ENCODE results near the gene CFAP100.

Gene CFAP100

GRCh38 chr3:126376444-126376843, 18.3 kb upstream of the CFAP100 start:
- no peaks in the 10 kb centered on the region for H3F3A ChIP-seq (ENCODE audit: insufficient read depth, low read length)
- no peak overlapping the region for H3K4me2 ChIP-seq (ENCODE audit: low read length)
- H2AFZ ChIP-seq (ENCODE audit: low read length) = no peak overlapping the region
- no peaks in the 10 kb centered on the region for H4K20me1 ChIP-seq (ENCODE audit: insufficient read depth, low read length)
- TF ChIP-seq CTCF (IDR thresholded peaks at IDR 0.05; ENCODE audit: low read length) = no peak
- TF ChIP-seq EZH2 (IDR thresholded peaks at IDR 0.05; ENCODE audit: borderline replicate concordance, low read length) = no peak
- H3K4me3 ChIP-seq (ENCODE audit: low read depth, low read length, poor library complexity, severe bottlenecking) = no peak overlapping the region
- no peaks in the 10 kb centered on the region for H3K36me3 ChIP-seq (ENCODE audit: insufficient read depth, low read length)
- no peaks in the 10 kb centered on the region for H3K79me2 ChIP-seq (ENCODE audit: insufficient read depth, low read length)
- no peaks in the 10 kb centered on the region for H3K9me3 ChIP-seq (ENCODE audit: low read length)
- 0 out of 2 replicates have a peak, but pooled peaks cover 5% of the 10 kb centered on the region for H3K27me3 ChIP-seq (ENCODE audit: insufficient read depth, low read length)
- no peaks in the 10 kb centered on the region for H3K4me1 ChIP-seq (ENCODE audit: insufficient read depth, low read length, severe bottlenecking)
- H3K9ac ChIP-seq (ENCODE audit: low read length) = no peak overlapping the region
- no peaks in the 10 kb centered on the region for H3K9me2 ChIP-seq (ENCODE audit: low read depth, low read length)
- no peak overlapping the region for H3K27ac ChIP-seq (ENCODE audit: low read depth, low read length, poor library complexity, severe bottlenecking)

GRCh38 chr3:126377211-126377610, 17.5 kb upstream of the CFAP100 start:
- Histone ChIP-seq H3F3A (ENCODE audit: insufficient read depth, low read length) (no peaks in the 10 kb centered on the region), H3K4me1 (ENCODE audit: insufficient read depth, low read length, severe bottlenecking) (no peaks in the 10 kb centered on the region), H4K20me1 (ENCODE audit: insufficient read depth, low read length) (no peaks in the 10 kb centered on the region), H3K9me3 (ENCODE audit: low read length) (no peaks in the 10 kb centered on the region), H3K4me2 (ENCODE audit: low read length) (no peak overlapping the region), H3K9ac (ENCODE audit: low read length) (no peak overlapping the region), H3K36me3 (ENCODE audit: insufficient read depth, low read length) (no peaks in the 10 kb centered on the region), H3K27me3 (ENCODE audit: insufficient read depth, low read length) (0 out of 2 replicates have a peak, but pooled peaks cover 5% of the 10 kb centered on the region), H2AFZ (ENCODE audit: low read length) (no peak overlapping the region), H3K79me2 (ENCODE audit: insufficient read depth, low read length) (no peaks in the 10 kb centered on the region), H3K9me2 (ENCODE audit: low read depth, low read length) (no peaks in the 10 kb centered on the region), H3K27ac (ENCODE audit: low read depth, low read length, poor library complexity, severe bottlenecking) (no peak overlapping the region), H3K4me3 (ENCODE audit: low read depth, low read length, poor library complexity, severe bottlenecking) (no peak overlapping the region)
- no peak for TF ChIP-seq EZH2 (IDR thresholded peaks at IDR 0.05; ENCODE audit: borderline replicate concordance, low read length)
- TF ChIP-seq CTCF (IDR thresholded peaks at IDR 0.05; ENCODE audit: low read length) = no peak

- Histone ChIP-seq H2AFZ (ENCODE audit: low read length) (no peak overlapping the region), H3K4me1 (ENCODE audit: insufficient read depth, low read length, severe bottlenecking) (no peaks in the 10 kb centered on the region), H3K79me2 (ENCODE audit: insufficient read depth, low read length) (no peaks in the 10 kb centered on the region), H3K4me3 (ENCODE audit: low read depth, low read length, poor library complexity, severe bottlenecking) (no peak overlapping the region), H3K36me3 (ENCODE audit: insufficient read depth, low read length) (no peaks in the 10 kb centered on the region), H3K9me2 (ENCODE audit: low read depth, low read length) (no peaks in the 10 kb centered on the region), H3K27ac (ENCODE audit: low read depth, low read length, poor library complexity, severe bottlenecking) (no peak overlapping the region), H3F3A (ENCODE audit: insufficient read depth, low read length) (no peaks in the 10 kb centered on the region), H3K4me2 (ENCODE audit: low read length) (no peak overlapping the region), H4K20me1 (ENCODE audit: insufficient read depth, low read length) (no peaks in the 10 kb centered on the region), H3K27me3 (ENCODE audit: insufficient read depth, low read length) (0 out of 2 replicates have a peak, but pooled peaks cover 5% of the 10 kb centered on the region), H3K9me3 (ENCODE audit: low read length) (no peaks in the 10 kb centered on the region), H3K9ac (ENCODE audit: low read length) (no peak overlapping the region)
- no peak for TF ChIP-seq CTCF (IDR thresholded peaks at IDR 0.05; ENCODE audit: low read length)
- no peak for TF ChIP-seq EZH2 (IDR thresholded peaks at IDR 0.05; ENCODE audit: borderline replicate concordance, low read length)
These were observed 16.4 kb upstream of the CFAP100 start for GRCh38 chr3:126378341-126378751.

All from OCI-LY1 (cell line).